ENCODE measurements around the gene ZNF765.
A peak's percentile ranks its signal among the peaks of the same experiment; 100 is the strongest.

DNA sequence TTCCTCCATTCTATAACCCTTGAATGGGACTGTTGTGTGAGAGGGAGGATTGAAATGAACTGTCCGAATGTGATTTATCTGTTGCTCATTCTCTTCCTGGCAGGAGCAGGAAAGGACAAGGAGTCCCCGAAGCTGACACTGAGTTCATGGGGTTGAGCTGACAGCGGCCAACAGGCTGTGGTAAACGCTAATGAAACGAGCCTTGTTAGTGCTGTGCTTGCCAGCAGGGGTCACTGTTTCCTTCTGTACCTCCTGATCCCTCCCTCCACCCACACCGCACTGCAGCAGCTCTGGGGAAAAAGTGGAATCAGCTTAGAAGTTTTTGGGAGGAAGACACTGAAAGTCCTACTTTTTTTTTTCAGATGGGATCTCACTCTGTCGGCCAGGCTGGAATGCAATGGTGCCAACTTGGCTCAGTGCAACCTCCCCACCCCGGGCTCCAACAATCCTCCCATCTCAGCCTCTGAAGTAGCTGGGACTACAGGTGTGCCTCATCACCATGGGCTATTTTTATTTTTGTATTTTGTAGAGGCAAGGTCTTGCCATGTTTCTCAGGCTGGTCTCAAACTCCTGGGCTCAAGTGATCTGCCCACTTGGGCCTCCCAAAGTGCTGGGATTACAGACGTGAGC lies 30.1 kb downstream of the ZNF765 start:
- no peak for TF ChIP-seq RELA (CRISPR knock-in tag; IDR thresholded peaks at IDR 0.05; ENCODE audit: borderline replicate concordance)
- TF ChIP-seq, protein P1, sequence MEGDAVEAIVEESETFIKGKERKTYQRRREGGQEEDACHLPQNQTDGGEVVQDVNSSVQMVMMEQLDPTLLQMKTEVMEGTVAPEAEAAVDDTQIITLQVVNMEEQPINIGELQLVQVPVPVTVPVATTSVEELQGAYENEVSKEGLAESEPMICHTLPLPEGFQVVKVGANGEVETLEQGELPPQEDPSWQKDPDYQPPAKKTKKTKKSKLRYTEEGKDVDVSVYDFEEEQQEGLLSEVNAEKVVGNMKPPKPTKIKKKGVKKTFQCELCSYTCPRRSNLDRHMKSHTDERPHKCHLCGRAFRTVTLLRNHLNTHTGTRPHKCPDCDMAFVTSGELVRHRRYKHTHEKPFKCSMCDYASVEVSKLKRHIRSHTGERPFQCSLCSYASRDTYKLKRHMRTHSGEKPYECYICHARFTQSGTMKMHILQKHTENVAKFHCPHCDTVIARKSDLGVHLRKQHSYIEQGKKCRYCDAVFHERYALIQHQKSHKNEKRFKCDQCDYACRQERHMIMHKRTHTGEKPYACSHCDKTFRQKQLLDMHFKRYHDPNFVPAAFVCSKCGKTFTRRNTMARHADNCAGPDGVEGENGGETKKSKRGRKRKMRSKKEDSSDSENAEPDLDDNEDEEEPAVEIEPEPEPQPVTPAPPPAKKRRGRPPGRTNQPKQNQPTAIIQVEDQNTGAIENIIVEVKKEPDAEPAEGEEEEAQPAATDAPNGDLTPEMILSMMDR (IDR thresholded peaks at IDR 0.05) = peak; percentile 81
- TF ChIP-seq, protein P2, sequence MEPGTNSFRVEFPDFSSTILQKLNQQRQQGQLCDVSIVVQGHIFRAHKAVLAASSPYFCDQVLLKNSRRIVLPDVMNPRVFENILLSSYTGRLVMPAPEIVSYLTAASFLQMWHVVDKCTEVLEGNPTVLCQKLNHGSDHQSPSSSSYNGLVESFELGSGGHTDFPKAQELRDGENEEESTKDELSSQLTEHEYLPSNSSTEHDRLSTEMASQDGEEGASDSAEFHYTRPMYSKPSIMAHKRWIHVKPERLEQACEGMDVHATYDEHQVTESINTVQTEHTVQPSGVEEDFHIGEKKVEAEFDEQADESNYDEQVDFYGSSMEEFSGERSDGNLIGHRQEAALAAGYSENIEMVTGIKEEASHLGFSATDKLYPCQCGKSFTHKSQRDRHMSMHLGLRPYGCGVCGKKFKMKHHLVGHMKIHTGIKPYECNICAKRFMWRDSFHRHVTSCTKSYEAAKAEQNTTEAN (CRISPR knock-in tag; IDR thresholded peaks at IDR 0.05) = no peak
- TF ChIP-seq USF1 (CRISPR knock-in tag; IDR thresholded peaks at IDR 0.05) = no peak
- TF ChIP-seq KAT7 (CRISPR knock-in tag; IDR thresholded peaks at IDR 0.05; ENCODE audit: borderline replicate concordance) = no peak
- no peak for TF ChIP-seq CREM (CRISPR knock-in tag; IDR thresholded peaks at IDR 0.05)
- TF ChIP-seq SP1 (CRISPR knock-in tag; conservative IDR thresholded peaks at IDR 0.05) = no peak
- TF ChIP-seq, protein P3, sequence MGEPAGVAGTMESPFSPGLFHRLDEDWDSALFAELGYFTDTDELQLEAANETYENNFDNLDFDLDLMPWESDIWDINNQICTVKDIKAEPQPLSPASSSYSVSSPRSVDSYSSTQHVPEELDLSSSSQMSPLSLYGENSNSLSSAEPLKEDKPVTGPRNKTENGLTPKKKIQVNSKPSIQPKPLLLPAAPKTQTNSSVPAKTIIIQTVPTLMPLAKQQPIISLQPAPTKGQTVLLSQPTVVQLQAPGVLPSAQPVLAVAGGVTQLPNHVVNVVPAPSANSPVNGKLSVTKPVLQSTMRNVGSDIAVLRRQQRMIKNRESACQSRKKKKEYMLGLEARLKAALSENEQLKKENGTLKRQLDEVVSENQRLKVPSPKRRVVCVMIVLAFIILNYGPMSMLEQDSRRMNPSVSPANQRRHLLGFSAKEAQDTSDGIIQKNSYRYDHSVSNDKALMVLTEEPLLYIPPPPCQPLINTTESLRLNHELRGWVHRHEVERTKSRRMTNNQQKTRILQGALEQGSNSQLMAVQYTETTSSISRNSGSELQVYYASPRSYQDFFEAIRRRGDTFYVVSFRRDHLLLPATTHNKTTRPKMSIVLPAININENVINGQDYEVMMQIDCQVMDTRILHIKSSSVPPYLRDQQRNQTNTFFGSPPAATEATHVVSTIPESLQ (CRISPR knock-in tag; IDR thresholded peaks at IDR 0.05) = no peak
- TF ChIP-seq GTF2I (CRISPR knock-in tag; conservative IDR thresholded peaks at IDR 0.05) = no peak
- TF ChIP-seq CBFB (CRISPR knock-in tag; IDR thresholded peaks at IDR 0.05; ENCODE audit: low read depth) = no peak
